SK-N-SH treated with all-trans-retinoic acid at 6 μM for 48 hours (cell line): ENCODE results near the gene GSDMA.

ENCODE experiments used
- CSDC2 ChIP-seq: fragments of 250-450 bp; sonication (Bioruptor Pico); IDR thresholded peaks from 2 replicates; pipeline ENCODE4 v1.5.0; 2020; ENCODE audit warnings: mild to moderate bottlenecking, moderate library complexity
- GLIS3 ChIP-seq: fragments of 250-450 bp; sonication (Bioruptor Pico); IDR thresholded peaks from 2 replicates; pipeline ENCODE4 v1.5.0; 2020; ENCODE audit warnings: mild to moderate bottlenecking, moderate library complexity
- PATZ1 ChIP-seq: fragments of 250-450 bp; sonication (Bioruptor Pico); IDR thresholded peaks from 2 replicates; pipeline ENCODE4 v1.8.0; 2020; ENCODE audit warnings: mild to moderate bottlenecking, moderate library complexity, borderline replicate concordance
- SNAI2 ChIP-seq: fragments of 250-450 bp; sonication (Bioruptor Pico); IDR thresholded peaks from 2 replicates; pipeline ENCODE4 v1.5.0; 2020; ENCODE audit warnings: mild to moderate bottlenecking, moderate library complexity
- TCF4 ChIP-seq: fragments of 250-450 bp; sonication (Bioruptor Pico); IDR thresholded peaks from 2 replicates; pipeline ENCODE4 v1.8.0; 2021; ENCODE audit warnings: mild to moderate bottlenecking, moderate library complexity, borderline replicate concordance
- TOX ChIP-seq: fragments of 250-450 bp; sonication (Bioruptor Pico); IDR thresholded peaks from 2 replicates; pipeline ENCODE4 v1.8.0; 2021; ENCODE audit warnings: mild to moderate bottlenecking, moderate library complexity, borderline replicate concordance

GRCh38 chr17:39996800-39997199, 34.0 kb downstream of the GSDMA start:
- TF ChIP-seq PATZ1 (CRISPR knock-in tag): no peak
- no peak for TF ChIP-seq TOX
- TF ChIP-seq SNAI2: no peak
- no peak for TF ChIP-seq TCF4 (CRISPR knock-in tag)
- no peak for TF ChIP-seq GLIS3 (CRISPR knock-in tag)
- TF ChIP-seq CSDC2 (CRISPR knock-in tag): no peak
